Stomach (tissue), 4 donors: ENCODE data around the gene CEP85.

Experiments used
- POLR2A ChIP-seq, 4 donors: fragments of 450-650 bp; IDR thresholded peaks; one replicate each; pipeline ENCODE4 v1.6.1; 2016; ENCODE audit warnings: antibody characterized with exemption in 4 of 4, control low read depth in 2 of 4, mild to moderate bottlenecking in 1 of 4, moderate library complexity in 1 of 4
- TF ChIP-seq, protein P1 (sequence below), 7 experiments: fragments of 450-650 bp in 4 of 7; fragments of 200-600 bp in 3 of 7; sonication (generic) in 3 of 7; IDR thresholded peaks; one replicate each; pipeline ENCODE4 v1.5.1; 2016 to 2019; ENCODE audit warnings: antibody characterized with exemption in 7 of 7, control low read depth in 2 of 7, mild to moderate bottlenecking in 1 of 7

DNA sequence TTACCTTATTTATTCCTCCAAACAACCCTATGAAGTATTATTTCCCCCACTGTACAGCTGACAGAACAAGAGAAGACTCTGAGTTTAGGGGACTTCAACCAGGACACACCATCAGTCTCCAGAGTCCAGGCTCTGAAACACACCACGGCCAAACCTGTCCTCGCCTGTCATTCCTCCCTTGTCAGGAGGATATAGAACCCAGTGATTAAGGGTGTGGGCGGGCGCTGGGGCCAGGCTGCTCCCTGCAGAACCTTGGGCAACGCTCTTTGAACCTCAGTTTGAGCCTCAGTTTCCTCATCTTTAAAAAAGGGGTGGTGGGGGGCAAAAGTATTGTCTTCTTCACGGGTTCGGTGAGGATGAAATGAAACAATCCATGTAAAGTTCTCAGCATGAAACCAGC lies 9.4 kb upstream of the CEP85 start:
- no peak for TF ChIP-seq POLR2A (IDR thresholded peaks at IDR 0.05)
- TF ChIP-seq, protein P1, sequence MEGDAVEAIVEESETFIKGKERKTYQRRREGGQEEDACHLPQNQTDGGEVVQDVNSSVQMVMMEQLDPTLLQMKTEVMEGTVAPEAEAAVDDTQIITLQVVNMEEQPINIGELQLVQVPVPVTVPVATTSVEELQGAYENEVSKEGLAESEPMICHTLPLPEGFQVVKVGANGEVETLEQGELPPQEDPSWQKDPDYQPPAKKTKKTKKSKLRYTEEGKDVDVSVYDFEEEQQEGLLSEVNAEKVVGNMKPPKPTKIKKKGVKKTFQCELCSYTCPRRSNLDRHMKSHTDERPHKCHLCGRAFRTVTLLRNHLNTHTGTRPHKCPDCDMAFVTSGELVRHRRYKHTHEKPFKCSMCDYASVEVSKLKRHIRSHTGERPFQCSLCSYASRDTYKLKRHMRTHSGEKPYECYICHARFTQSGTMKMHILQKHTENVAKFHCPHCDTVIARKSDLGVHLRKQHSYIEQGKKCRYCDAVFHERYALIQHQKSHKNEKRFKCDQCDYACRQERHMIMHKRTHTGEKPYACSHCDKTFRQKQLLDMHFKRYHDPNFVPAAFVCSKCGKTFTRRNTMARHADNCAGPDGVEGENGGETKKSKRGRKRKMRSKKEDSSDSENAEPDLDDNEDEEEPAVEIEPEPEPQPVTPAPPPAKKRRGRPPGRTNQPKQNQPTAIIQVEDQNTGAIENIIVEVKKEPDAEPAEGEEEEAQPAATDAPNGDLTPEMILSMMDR (IDR thresholded peaks at IDR 0.05): no peak
